ENCODE measurements around the gene FBXL3. TPM values are rescaled to one million over a fixed set of nuclear protein-coding genes. Genes with fewer than 3 reads are reported as not detected.
A peak's percentile ranks its signal among the peaks of the same experiment; 100 is the strongest.

FBXL3 gene
- total and polyA plus RNA-seq, 2 of the 13 experiments (the other 11 are each of a cell fraction or from before 2014, with no cell fraction given): 11.5 to 18.5 TPM

DNA sequence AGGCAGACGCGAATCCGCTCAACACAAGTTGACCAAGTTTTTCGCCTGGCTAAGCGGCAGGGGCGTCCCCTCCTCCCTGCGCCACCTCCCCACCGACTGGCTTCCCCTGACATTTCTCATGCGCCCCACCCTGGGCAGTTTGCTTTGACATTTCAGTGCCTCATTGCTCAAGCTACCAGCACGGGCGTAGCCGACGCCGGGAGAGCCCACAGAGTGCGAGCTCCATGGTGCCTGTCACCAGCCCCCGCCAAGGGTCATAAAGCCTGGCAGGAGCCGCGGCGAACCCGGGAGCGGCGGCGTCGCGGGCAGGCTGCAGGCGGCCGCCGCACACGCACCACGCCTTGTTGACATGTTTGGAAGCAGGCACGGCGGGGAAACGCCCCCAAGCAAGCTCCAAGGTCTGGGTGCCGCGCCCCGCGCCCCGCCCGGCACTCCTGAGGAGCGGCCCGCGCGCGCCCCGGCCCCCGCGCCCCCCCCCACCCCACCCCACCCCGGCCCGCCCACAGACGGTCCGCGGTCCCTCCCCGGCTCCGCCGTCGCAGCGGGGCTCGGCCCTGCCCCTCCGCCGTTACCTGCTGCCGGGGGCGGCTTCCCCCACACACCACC is 601 bp downstream of the FBXL3 start (continued):
- no peak for TF ChIP-seq ZIK1 (CRISPR knock-in tag; IDR thresholded peaks at IDR 0.05; ENCODE audit: borderline replicate concordance, low read depth)
- no peak for TF ChIP-seq TAF15 (IDR thresholded peaks at IDR 0.05; ENCODE audit: low read depth, low read length, poor library complexity, severe bottlenecking)
- TF ChIP-seq KLF9 (CRISPR knock-in tag; IDR thresholded peaks at IDR 0.05; ENCODE audit: low read depth): no peak
- TF ChIP-seq, protein P1, sequence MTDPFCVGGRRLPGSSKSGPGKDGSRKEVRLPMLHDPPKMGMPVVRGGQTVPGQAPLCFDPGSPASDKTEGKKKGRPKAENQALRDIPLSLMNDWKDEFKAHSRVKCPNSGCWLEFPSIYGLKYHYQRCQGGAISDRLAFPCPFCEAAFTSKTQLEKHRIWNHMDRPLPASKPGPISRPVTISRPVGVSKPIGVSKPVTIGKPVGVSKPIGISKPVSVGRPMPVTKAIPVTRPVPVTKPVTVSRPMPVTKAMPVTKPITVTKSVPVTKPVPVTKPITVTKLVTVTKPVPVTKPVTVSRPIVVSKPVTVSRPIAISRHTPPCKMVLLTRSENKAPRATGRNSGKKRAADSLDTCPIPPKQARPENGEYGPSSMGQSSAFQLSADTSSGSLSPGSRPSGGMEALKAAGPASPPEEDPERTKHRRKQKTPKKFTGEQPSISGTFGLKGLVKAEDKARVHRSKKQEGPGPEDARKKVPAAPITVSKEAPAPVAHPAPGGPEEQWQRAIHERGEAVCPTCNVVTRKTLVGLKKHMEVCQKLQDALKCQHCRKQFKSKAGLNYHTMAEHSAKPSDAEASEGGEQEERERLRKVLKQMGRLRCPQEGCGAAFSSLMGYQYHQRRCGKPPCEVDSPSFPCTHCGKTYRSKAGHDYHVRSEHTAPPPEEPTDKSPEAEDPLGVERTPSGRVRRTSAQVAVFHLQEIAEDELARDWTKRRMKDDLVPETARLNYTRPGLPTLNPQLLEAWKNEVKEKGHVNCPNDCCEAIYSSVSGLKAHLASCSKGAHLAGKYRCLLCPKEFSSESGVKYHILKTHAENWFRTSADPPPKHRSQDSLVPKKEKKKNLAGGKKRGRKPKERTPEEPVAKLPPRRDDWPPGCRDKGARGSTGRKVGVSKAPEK (CRISPR knock-in tag; IDR thresholded peaks at IDR 0.05; ENCODE audit: borderline replicate concordance): 0 out of 2 replicates have a peak, but pooled peaks have one; percentile 54
- no peak for TF ChIP-seq EEA1 (CRISPR knock-in tag; IDR thresholded peaks at IDR 0.05; ENCODE audit: borderline replicate concordance)
- TF ChIP-seq ZBTB38 (CRISPR knock-in tag; IDR thresholded peaks at IDR 0.05): no peak; the same call in none of the 2 replicates
- 0 out of 2 replicates have a peak, but pooled peaks have one; percentile 56 for TF ChIP-seq GLI4 (CRISPR knock-in tag; IDR thresholded peaks at IDR 0.05; ENCODE audit: borderline replicate concordance)
- TF ChIP-seq, protein P2, sequence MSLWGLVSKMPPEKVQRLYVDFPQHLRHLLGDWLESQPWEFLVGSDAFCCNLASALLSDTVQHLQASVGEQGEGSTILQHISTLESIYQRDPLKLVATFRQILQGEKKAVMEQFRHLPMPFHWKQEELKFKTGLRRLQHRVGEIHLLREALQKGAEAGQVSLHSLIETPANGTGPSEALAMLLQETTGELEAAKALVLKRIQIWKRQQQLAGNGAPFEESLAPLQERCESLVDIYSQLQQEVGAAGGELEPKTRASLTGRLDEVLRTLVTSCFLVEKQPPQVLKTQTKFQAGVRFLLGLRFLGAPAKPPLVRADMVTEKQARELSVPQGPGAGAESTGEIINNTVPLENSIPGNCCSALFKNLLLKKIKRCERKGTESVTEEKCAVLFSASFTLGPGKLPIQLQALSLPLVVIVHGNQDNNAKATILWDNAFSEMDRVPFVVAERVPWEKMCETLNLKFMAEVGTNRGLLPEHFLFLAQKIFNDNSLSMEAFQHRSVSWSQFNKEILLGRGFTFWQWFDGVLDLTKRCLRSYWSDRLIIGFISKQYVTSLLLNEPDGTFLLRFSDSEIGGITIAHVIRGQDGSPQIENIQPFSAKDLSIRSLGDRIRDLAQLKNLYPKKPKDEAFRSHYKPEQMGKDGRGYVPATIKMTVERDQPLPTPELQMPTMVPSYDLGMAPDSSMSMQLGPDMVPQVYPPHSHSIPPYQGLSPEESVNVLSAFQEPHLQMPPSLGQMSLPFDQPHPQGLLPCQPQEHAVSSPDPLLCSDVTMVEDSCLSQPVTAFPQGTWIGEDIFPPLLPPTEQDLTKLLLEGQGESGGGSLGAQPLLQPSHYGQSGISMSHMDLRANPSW (CRISPR knock-in tag; IDR thresholded peaks at IDR 0.05; ENCODE audit: borderline replicate concordance): no peak
- no peak for TF ChIP-seq NPAS2 (CRISPR knock-in tag; IDR thresholded peaks at IDR 0.05; ENCODE audit: borderline replicate concordance)
- no peak for TF ChIP-seq ZNF431 (CRISPR knock-in tag; IDR thresholded peaks at IDR 0.05; ENCODE audit: borderline replicate concordance, low read depth)
- no peak for TF ChIP-seq YEATS2 (CRISPR knock-in tag; IDR thresholded peaks at IDR 0.05; ENCODE audit: borderline replicate concordance)
- peak; percentile 47; the same call in 1 of the 2 replicates for TF ChIP-seq GABPB1 (CRISPR knock-in tag; IDR thresholded peaks at IDR 0.05)
- TF ChIP-seq, protein P3, sequence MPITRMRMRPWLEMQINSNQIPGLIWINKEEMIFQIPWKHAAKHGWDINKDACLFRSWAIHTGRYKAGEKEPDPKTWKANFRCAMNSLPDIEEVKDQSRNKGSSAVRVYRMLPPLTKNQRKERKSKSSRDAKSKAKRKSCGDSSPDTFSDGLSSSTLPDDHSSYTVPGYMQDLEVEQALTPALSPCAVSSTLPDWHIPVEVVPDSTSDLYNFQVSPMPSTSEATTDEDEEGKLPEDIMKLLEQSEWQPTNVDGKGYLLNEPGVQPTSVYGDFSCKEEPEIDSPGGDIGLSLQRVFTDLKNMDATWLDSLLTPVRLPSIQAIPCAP (CRISPR knock-in tag; IDR thresholded peaks at IDR 0.05; ENCODE audit: low read depth): no peak
- no peak for TF ChIP-seq ZNF30 (CRISPR knock-in tag; IDR thresholded peaks at IDR 0.05)
- TF ChIP-seq TP53 (CRISPR knock-in tag; conservative IDR thresholded peaks at IDR 0.05): no peak
- TF ChIP-seq CBX2 (IDR thresholded peaks at IDR 0.05; ENCODE audit: low read depth, low read length): no peak
- no peak for TF ChIP-seq CBX2 (CRISPR knock-in tag; IDR thresholded peaks at IDR 0.05; ENCODE audit: low read depth)
- TF ChIP-seq PCBP2 (optimal IDR thresholded peaks at IDR 0.05; ENCODE audit: low read depth, low read length, poor library complexity, severe bottlenecking): no peak
- TF ChIP-seq, protein P4, sequence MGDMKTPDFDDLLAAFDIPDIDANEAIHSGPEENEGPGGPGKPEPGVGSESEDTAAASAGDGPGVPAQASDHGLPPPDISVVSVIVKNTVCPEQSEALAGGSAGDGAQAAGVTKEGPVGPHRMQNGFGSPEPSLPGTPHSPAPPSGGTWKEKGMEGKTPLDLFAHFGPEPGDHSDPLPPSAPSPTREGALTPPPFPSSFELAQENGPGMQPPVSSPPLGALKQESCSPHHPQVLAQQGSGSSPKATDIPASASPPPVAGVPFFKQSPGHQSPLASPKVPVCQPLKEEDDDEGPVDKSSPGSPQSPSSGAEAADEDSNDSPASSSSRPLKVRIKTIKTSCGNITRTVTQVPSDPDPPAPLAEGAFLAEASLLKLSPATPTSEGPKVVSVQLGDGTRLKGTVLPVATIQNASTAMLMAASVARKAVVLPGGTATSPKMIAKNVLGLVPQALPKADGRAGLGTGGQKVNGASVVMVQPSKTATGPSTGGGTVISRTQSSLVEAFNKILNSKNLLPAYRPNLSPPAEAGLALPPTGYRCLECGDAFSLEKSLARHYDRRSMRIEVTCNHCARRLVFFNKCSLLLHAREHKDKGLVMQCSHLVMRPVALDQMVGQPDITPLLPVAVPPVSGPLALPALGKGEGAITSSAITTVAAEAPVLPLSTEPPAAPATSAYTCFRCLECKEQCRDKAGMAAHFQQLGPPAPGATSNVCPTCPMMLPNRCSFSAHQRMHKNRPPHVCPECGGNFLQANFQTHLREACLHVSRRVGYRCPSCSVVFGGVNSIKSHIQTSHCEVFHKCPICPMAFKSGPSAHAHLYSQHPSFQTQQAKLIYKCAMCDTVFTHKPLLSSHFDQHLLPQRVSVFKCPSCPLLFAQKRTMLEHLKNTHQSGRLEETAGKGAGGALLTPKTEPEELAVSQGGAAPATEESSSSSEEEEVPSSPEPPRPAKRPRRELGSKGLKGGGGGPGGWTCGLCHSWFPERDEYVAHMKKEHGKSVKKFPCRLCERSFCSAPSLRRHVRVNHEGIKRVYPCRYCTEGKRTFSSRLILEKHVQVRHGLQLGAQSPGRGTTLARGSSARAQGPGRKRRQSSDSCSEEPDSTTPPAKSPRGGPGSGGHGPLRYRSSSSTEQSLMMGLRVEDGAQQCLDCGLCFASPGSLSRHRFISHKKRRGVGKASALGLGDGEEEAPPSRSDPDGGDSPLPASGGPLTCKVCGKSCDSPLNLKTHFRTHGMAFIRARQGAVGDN (CRISPR knock-in tag; IDR thresholded peaks at IDR 0.05): peak; percentile 83

Measured in HepG2 (cell line).